ENCODE data around the gene CRYGS. TPM values are rescaled to one million over a fixed set of nuclear protein-coding genes. Genes with fewer than 3 reads are reported as not detected.
"Not testable (repeated sequence)": the region's sequence is repeated elsewhere in the genome, so short reads cannot be mapped to it uniquely, and the experiment has no call there.

The CRYGS gene
- polyA plus RNA-seq, 1 of the 3 experiments (the other 2 are of a cell fraction): 2.1 TPM

GRCh38 chr3:186532598-186533072 is 11.5 kb downstream of the CRYGS start:
- peak; percentile 68 for DNase-seq
- TF ChIP-seq RCOR1 (IDR thresholded peaks at IDR 0.05; ENCODE audit: low read length) (peak; percentile 73; the same call in 1 of the 2 replicates), POLR2AphosphoS5 (IDR thresholded peaks at IDR 0.05; ENCODE audit: low read depth, low read length) (no peak), CHD2 (IDR thresholded peaks at IDR 0.05; ENCODE audit: low read length, partially characterized antibody) (peak; percentile 72), NRF1 (IDR thresholded peaks at IDR 0.05; ENCODE audit: low read depth, low read length) (no peak), TAF1 (IDR thresholded peaks at IDR 0.05; ENCODE audit: borderline replicate concordance, low read depth, low read length) (no peak), NFIC (IDR thresholded peaks at IDR 0.05; ENCODE audit: borderline replicate concordance) (no peak), GATA2 (CRISPR knock-in tag; IDR thresholded peaks at IDR 0.05) (peak; percentile 89), ELF1 (IDR thresholded peaks at IDR 0.05) (no peak), SMC3 (IDR thresholded peaks at IDR 0.05; ENCODE audit: low read depth, low read length) (no peak), MXI1 (IDR thresholded peaks at IDR 0.05; ENCODE audit: low read depth, low read length) (peak; percentile 56; the same call in 1 of the 2 replicates), JUND (IDR thresholded peaks at IDR 0.05) (no peak), SIN3A (IDR thresholded peaks at IDR 0.05; ENCODE audit: borderline replicate concordance, low read depth, low read length) (no peak), EP300 (IDR thresholded peaks at IDR 0.05; ENCODE audit: borderline replicate concordance in 1 of 2, low read depth in 1 of 2, low read length in 1 of 2) (peak in 1 of 2 experiments; percentile 93; a peak in 2 of 4 replicates), EZH2phosphoT487 (IDR thresholded peaks at IDR 0.05; ENCODE audit: borderline replicate concordance, low read depth) (no peak), TCF12 (IDR thresholded peaks at IDR 0.05) (peak; percentile 61), YY1 (IDR thresholded peaks at IDR 0.05; ENCODE audit: low read depth) (no peak), RFX5 (IDR thresholded peaks at IDR 0.05; ENCODE audit: low read length) (no peak), FOXJ3 (CRISPR knock-in tag; IDR thresholded peaks at IDR 0.05) (peak; percentile 84), MEF2A (IDR thresholded peaks at IDR 0.05; ENCODE audit: borderline replicate concordance, low read depth) (no peak), RAD21 (IDR thresholded peaks at IDR 0.05; ENCODE audit: low read length) (peak; percentile 48), REST (IDR thresholded peaks at IDR 0.05; ENCODE audit: low read depth, low read length) (no peak), TEAD4 (IDR thresholded peaks at IDR 0.05; ENCODE audit: borderline replicate concordance, insufficient read depth) (no peak), CTCF (IDR thresholded peaks at IDR 0.05) (no peak)
- TF ChIP-seq, protein P1, sequence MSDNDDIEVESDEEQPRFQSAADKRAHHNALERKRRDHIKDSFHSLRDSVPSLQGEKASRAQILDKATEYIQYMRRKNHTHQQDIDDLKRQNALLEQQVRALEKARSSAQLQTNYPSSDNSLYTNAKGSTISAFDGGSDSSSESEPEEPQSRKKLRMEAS (IDR thresholded peaks at IDR 0.05; ENCODE audit: low read depth): no peak
- TF ChIP-seq, protein P2, sequence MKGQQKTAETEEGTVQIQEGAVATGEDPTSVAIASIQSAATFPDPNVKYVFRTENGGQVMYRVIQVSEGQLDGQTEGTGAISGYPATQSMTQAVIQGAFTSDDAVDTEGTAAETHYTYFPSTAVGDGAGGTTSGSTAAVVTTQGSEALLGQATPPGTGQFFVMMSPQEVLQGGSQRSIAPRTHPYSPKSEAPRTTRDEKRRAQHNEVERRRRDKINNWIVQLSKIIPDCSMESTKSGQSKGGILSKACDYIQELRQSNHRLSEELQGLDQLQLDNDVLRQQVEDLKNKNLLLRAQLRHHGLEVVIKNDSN (IDR thresholded peaks at IDR 0.05; ENCODE audit: borderline replicate concordance, low read depth): no peak
- CTCF ChIA-PET: interaction anchor here (0.8 to 14.3 kb wide), 5 partner anchors 8 to 274 kb away, joined by 3 to 242 read pairs (median 4); no protein-coding TSS in a partner anchor
- H2AFZ ChIP-seq (ENCODE audit: low read depth): no peak overlapping the region
- H3K9me3 ChIP-seq: no peaks in the 10 kb centered on the region
- no peak overlapping the region for H3K9ac ChIP-seq
- peak overlapping the region in 1 of 2 experiments; percentile 98; a peak in 2 of 4 replicates for H3K27ac ChIP-seq (ENCODE audit: low read depth in 2 of 2, low read length in 1 of 2)
- H3K9me2 ChIP-seq: no peaks in the 10 kb centered on the region
- no peaks in the 10 kb centered on the region for H3K79me2 ChIP-seq (ENCODE audit: insufficient read depth)
- H3K4me2 ChIP-seq: no peak overlapping the region
- peaks cover 4 to 14% of the 10 kb centered on the region in 2 experiments for H3K4me1 ChIP-seq (ENCODE audit: control insufficient read depth in 1 of 2, insufficient read depth in 2 of 2, low read depth in 1 of 2, low read length in 1 of 2)
- no peak overlapping the region for H3K4me3 ChIP-seq (ENCODE audit: low read depth in 2 of 2, low read length in 1 of 2)
- peaks cover 13% of the 10 kb centered on the region for H3F3A ChIP-seq (replicated peaks; ENCODE audit: insufficient read depth)
- H3K27me3 ChIP-seq (ENCODE audit: insufficient read depth): no peaks in the 10 kb centered on the region
- no peaks in the 10 kb centered on the region for H3K36me3 ChIP-seq (replicated peaks in 1 of 2; ENCODE audit: control insufficient read depth in 1 of 2, insufficient read depth in 2 of 2, low read length in 1 of 2)
- H4K20me1 ChIP-seq (ENCODE audit: insufficient read depth): no peaks in the 10 kb centered on the region
- POLR2A ChIA-PET: interaction anchor here (1.2 kb wide), 2 partner anchors 251 to 595 kb away, joined by 3 read pairs; partner anchors contain the start of gene TRA2B
- WGBS (ENCODE audit: low lambda C conversion rate): 25% methylated on average over 1 of the region's 1 CpG

- H3K4me3 ChIP-seq (ENCODE audit: low read depth in 2 of 2, low read length in 1 of 2); H3K9ac ChIP-seq; H3K9me3 ChIP-seq; H4K20me1 ChIP-seq (ENCODE audit: insufficient read depth); H2AFZ ChIP-seq (ENCODE audit: low read depth); H3K79me2 ChIP-seq (ENCODE audit: insufficient read depth); H3K4me2 ChIP-seq; POLR2A ChIA-PET; DNase-seq; H3F3A ChIP-seq (replicated peaks; ENCODE audit: insufficient read depth); H3K9me2 ChIP-seq; H3K36me3 ChIP-seq (replicated peaks in 1 of 2; ENCODE audit: control insufficient read depth in 1 of 2, insufficient read depth in 2 of 2, low read length in 1 of 2); H3K27me3 ChIP-seq (ENCODE audit: insufficient read depth): not testable (repeated sequence)
- Histone ChIP-seq H3K4me1 (ENCODE audit: control insufficient read depth in 1 of 2, insufficient read depth in 2 of 2, low read depth in 1 of 2, low read length in 1 of 2) (peaks cover 0 to 11% of the 10 kb centered on the region in 2 experiments; a peak in 3 of 4 replicates), H3K27ac (ENCODE audit: low read depth in 2 of 2, low read length in 1 of 2) (peak overlapping the region in 1 of 2 experiments; percentile 98; a peak in 2 of 4 replicates)
- CTCF ChIA-PET: interaction anchor here (14.3 kb wide), 1 partner anchor 273 kb away, joined by 242 read pairs; no protein-coding TSS in a partner anchor
- 69% methylated on average over 3 of the region's 3 CpGs for WGBS (ENCODE audit: low lambda C conversion rate)
Observed at GRCh38 chr3:186531694-186532093, 12.5 kb downstream of the CRYGS start.
